HepG2 (cell line): Measurements from ENCODE around the gene ZDHHC7. TPM values are rescaled to one million over a fixed set of nuclear protein-coding genes. Genes with fewer than 3 reads are reported as not detected.
A peak's percentile ranks its signal among the peaks of the same experiment; 100 is the strongest.

Experiments
- ATM ChIP-seq: fragments of 450-650 bp; IDR thresholded peaks from 2 replicates; pipeline ENCODE4 v1.7.1; 2017; ENCODE audit warnings: mild to moderate bottlenecking, borderline replicate concordance
- CBX5 ChIP-seq: sonication (generic); formaldehyde crosslinking; IDR thresholded peaks from 2 replicates; pipeline ENCODE4 v1.4.0; 2020; ENCODE audit warnings: missing genetic modification reagents, borderline replicate concordance
- JUNB ChIP-seq: sonication (generic); formaldehyde crosslinking; IDR thresholded peaks from 2 replicates; pipeline ENCODE4 v1.8.0; 2022; ENCODE audit warnings: missing genetic modification reagents, mild to moderate bottlenecking, borderline replicate concordance
- MYNN ChIP-seq: sonication (generic); formaldehyde crosslinking; IDR thresholded peaks from 2 replicates; pipeline ENCODE4 v1.4.0; 2020; ENCODE audit warnings: mild to moderate bottlenecking, low read depth, missing genetic modification reagents
- NFE2L2 ChIP-seq: fragments of 150-350 bp; IDR thresholded peaks from 2 replicates; pipeline ENCODE4 v1.6.1; 2014; ENCODE audit warnings: low read length
- NFYB ChIP-seq: sonication (generic); formaldehyde crosslinking; IDR thresholded peaks from 2 replicates; pipeline ENCODE4 v1.4.0; 2020; ENCODE audit warnings: missing genetic modification reagents
- NONO ChIP-seq, 2 experiments: fragments of 450-650 bp in 1 of 2; sonication (generic) in 1 of 2; formaldehyde crosslinking in 1 of 2; IDR thresholded peaks in 1 of 2; conservative IDR thresholded peaks in 1 of 2; 2 replicates each; pipeline versions ENCODE4 v1.6.1 to v1.8.0; 2017 to 2022; ENCODE audit warnings: mild to moderate bottlenecking in 1 of 2, missing genetic modification reagents in 1 of 2, moderate library complexity in 1 of 2
- PHB2 ChIP-seq: fragments of 450-650 bp; IDR thresholded peaks from 2 replicates; pipeline ENCODE4 v1.6.1; 2018; ENCODE audit not compliant: partially characterized antibody
- RAD21 ChIP-seq: fragments of 450-650 bp; formaldehyde crosslinking; IDR thresholded peaks from 2 replicates; pipeline ENCODE4 v1.5.0; 2020; ENCODE audit warnings: mild to moderate bottlenecking
- RBM39 ChIP-seq: fragments of 200-400 bp; formaldehyde crosslinking; IDR thresholded peaks from one replicate; pipeline ENCODE4 v1.6.1; 2018; ENCODE audit warnings: antibody characterized with exemption, mild to moderate bottlenecking, low read depth, low read length; ENCODE audit not compliant: poor library complexity, severe bottlenecking
- SIX4 ChIP-seq: sonication (generic); formaldehyde crosslinking; IDR thresholded peaks from 2 replicates; pipeline ENCODE4 v1.4.0; 2020; ENCODE audit warnings: missing genetic modification reagents
- TGIF2 ChIP-seq: IDR thresholded peaks from 2 replicates; pipeline ENCODE4 v1.6.1; 2016; ENCODE audit warnings: control low read depth, missing compliant biosample characterization
- XRCC5 ChIP-seq: fragments of 200-400 bp; formaldehyde crosslinking; optimal IDR thresholded peaks from 2 replicates; pipeline ENCODE3; 2017; ENCODE audit warnings: mild to moderate bottlenecking, low read length
- ZBTB20 ChIP-seq: sonication (generic); formaldehyde crosslinking; IDR thresholded peaks from 2 replicates; pipeline ENCODE4 v1.8.1; 2023; ENCODE audit warnings: missing genetic modification reagents, low read depth, mild to moderate bottlenecking, borderline replicate concordance
- ZFX ChIP-seq: sonication (generic); formaldehyde crosslinking; IDR thresholded peaks from 2 replicates; pipeline ENCODE4 v1.4.0; 2020; ENCODE audit warnings: mild to moderate bottlenecking, low read depth, missing genetic modification reagents, moderate library complexity
- ZKSCAN8 ChIP-seq: IDR thresholded peaks from 2 replicates; pipeline ENCODE4 v1.6.1; 2016; ENCODE audit warnings: borderline replicate concordance, missing genetic modification reagents, missing compliant biosample characterization
- ZMYM3 ChIP-seq: sonication (generic); formaldehyde crosslinking; IDR thresholded peaks from 2 replicates; pipeline ENCODE4 v1.5.1; 2020; ENCODE audit warnings: mild to moderate bottlenecking, missing genetic modification reagents
- ZNF24 ChIP-seq: fragments of 450-650 bp; IDR thresholded peaks from 2 replicates; pipeline ENCODE4 v1.6.1; 2017; ENCODE audit warnings: antibody characterized with exemption, mild to moderate bottlenecking
- ZNF263 ChIP-seq: sonication (generic); formaldehyde crosslinking; IDR thresholded peaks from 2 replicates; pipeline ENCODE4 v1.4.0; 2020; ENCODE audit warnings: missing genetic modification reagents
- ZNF333 ChIP-seq: sonication (generic); formaldehyde crosslinking; IDR thresholded peaks from 2 replicates; pipeline ENCODE4 v1.4.0; 2020; ENCODE audit warnings: mild to moderate bottlenecking, missing genetic modification reagents, borderline replicate concordance
- ZNF34 ChIP-seq: sonication (generic); formaldehyde crosslinking; IDR thresholded peaks from 2 replicates; pipeline ENCODE4 v1.4.0; 2020; ENCODE audit warnings: mild to moderate bottlenecking, missing genetic modification reagents, borderline replicate concordance
- ZNF761 ChIP-seq: sonication (generic); formaldehyde crosslinking; conservative IDR thresholded peaks from 2 replicates; pipeline ENCODE4 v1.4.0; 2020; ENCODE audit warnings: mild to moderate bottlenecking, missing genetic modification reagents
- polyA plus RNA-seq, 8 experiments: library from polyadenylated mRNA; depleted of rRNA in 3 of 8; stranded (reverse) in 7 of 8; unstranded in 1 of 8; fragments of >200 nt; fragmentation: Illumina TruSeq in 4 of 8; extraction: Trizol in 4 of 8; gene quantifications; 2 replicates each; pipeline versions ENCODE4 v1.2.1 to v1.2.3, GENCODE V29; 2011 to 2016; ENCODE audit warnings: low read depth in 4 of 8, missing spikeins in 1 of 8, mixed read lengths in 1 of 8; ENCODE audit not compliant: insufficient read depth in 1 of 8
- total RNA-seq, 5 experiments: library from RNA; depleted of rRNA; stranded (reverse); fragments of >200 nt; fragmentation: Illumina TruSeq; extraction: Trizol; gene quantifications; 2 replicates each; pipeline ENCODE4 v1.2.3, GENCODE V29; 2016; ENCODE audit warnings: low read depth in 1 of 5
- TF ChIP-seq, protein P1 (sequence below): sonication (generic); formaldehyde crosslinking; IDR thresholded peaks from 2 replicates; pipeline ENCODE4 v1.4.0; 2020; ENCODE audit warnings: missing genetic modification reagents
- TF ChIP-seq, protein P2 (sequence below): sonication (generic); formaldehyde crosslinking; IDR thresholded peaks from 2 replicates; pipeline ENCODE4 v1.8.0; 2022; ENCODE audit warnings: mild to moderate bottlenecking, missing genetic modification reagents
- TF ChIP-seq, protein P3 (sequence below): sonication (generic); formaldehyde crosslinking; conservative IDR thresholded peaks from 2 replicates; pipeline ENCODE4 v1.4.0; 2020; ENCODE audit warnings: mild to moderate bottlenecking, missing genetic modification reagents, moderate library complexity

ZDHHC7 gene
- total and polyA plus RNA-seq, 2 of the 13 experiments (the other 11 are each of a cell fraction or from before 2014, with no cell fraction given), result 46.8 to 67.6 TPM

DNA sequence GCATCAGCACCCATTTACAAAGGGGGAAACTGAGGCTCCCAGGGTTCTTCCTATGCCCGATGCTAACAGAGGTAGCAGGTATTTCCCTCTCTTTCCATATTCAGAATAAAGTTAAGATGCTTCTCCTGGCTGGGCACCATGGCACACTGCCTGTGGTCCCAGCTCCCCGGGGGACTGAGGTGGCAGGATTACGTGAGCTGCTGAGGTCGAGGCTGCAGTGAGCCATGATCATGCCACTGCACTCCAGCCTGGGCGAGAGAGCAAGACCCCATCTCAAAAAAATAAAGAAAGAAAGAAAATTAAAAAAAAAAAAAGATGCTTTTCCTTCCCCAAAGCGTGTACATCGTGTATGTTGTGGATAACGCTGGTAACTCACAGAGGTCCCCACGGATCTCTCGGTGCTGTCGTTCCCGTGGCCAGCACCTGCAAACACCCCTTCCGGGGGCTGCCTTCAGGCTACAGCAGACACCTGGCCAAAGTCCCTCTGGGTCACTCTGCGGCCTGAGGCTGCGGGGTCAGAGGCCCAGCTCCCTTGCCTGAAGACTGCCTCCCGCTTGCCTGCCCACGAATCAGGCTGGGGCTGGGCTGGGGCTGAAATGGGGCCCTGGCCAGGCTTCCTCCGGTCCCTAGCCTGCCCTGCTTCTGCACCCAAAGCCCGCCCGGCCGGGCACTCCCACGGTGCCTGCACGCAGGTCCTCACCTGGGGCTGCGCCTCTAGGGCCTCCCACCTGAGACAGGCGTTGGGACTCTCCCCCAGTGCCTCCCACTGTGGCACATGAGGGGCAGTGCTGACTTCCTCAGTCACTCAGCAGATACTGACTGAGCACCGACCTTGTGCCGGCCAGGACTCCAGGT is 63.1 kb downstream of the ZDHHC7 start (continued):
- TF ChIP-seq MYNN (CRISPR knock-in tag) (no peak), RBM39 (peak; percentile 38), CBX5 (CRISPR knock-in tag) (no peak), XRCC5 (peak; percentile 51), RAD21 (CRISPR knock-in tag) (no peak), ZNF34 (CRISPR knock-in tag) (no peak), TGIF2 (CRISPR knock-in tag) (no peak), SIX4 (CRISPR knock-in tag) (no peak), ZBTB20 (CRISPR knock-in tag) (peak; percentile 30; the same call in 1 of the 2 replicates), NFYB (CRISPR knock-in tag) (no peak), ZFX (CRISPR knock-in tag) (peak; percentile 90), PHB2 (no peak), NONO (IDR thresholded peaks at IDR 0.05) (no peak), NONO (CRISPR knock-in tag; conservative IDR thresholded peaks at IDR 0.05) (peak; percentile 78), ZNF761 (0 out of 2 replicates have a peak, but pooled peaks have one; percentile 51), ZMYM3 (CRISPR knock-in tag) (peak; percentile 86), ZNF333 (CRISPR knock-in tag) (0 out of 2 replicates have a peak, but pooled peaks have one; percentile 70), ATM (no peak), NFE2L2 (no peak), ZNF263 (CRISPR knock-in tag) (no peak), ZKSCAN8 (CRISPR knock-in tag) (no peak), ZNF24 (no peak), JUNB (CRISPR knock-in tag) (no peak)
- TF ChIP-seq, protein P1, sequence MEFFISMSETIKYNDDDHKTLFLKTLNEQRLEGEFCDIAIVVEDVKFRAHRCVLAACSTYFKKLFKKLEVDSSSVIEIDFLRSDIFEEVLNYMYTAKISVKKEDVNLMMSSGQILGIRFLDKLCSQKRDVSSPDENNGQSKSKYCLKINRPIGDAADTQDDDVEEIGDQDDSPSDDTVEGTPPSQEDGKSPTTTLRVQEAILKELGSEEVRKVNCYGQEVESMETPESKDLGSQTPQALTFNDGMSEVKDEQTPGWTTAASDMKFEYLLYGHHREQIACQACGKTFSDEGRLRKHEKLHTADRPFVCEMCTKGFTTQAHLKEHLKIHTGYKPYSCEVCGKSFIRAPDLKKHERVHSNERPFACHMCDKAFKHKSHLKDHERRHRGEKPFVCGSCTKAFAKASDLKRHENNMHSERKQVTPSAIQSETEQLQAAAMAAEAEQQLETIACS (CRISPR knock-in tag), result no peak
- TF ChIP-seq, protein P2, sequence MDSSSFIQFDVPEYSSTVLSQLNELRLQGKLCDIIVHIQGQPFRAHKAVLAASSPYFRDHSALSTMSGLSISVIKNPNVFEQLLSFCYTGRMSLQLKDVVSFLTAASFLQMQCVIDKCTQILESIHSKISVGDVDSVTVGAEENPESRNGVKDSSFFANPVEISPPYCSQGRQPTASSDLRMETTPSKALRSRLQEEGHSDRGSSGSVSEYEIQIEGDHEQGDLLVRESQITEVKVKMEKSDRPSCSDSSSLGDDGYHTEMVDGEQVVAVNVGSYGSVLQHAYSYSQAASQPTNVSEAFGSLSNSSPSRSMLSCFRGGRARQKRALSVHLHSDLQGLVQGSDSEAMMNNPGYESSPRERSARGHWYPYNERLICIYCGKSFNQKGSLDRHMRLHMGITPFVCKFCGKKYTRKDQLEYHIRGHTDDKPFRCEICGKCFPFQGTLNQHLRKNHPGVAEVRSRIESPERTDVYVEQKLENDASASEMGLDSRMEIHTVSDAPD, result no peak; the same call in 1 of the 2 replicates
- TF ChIP-seq, protein P3, sequence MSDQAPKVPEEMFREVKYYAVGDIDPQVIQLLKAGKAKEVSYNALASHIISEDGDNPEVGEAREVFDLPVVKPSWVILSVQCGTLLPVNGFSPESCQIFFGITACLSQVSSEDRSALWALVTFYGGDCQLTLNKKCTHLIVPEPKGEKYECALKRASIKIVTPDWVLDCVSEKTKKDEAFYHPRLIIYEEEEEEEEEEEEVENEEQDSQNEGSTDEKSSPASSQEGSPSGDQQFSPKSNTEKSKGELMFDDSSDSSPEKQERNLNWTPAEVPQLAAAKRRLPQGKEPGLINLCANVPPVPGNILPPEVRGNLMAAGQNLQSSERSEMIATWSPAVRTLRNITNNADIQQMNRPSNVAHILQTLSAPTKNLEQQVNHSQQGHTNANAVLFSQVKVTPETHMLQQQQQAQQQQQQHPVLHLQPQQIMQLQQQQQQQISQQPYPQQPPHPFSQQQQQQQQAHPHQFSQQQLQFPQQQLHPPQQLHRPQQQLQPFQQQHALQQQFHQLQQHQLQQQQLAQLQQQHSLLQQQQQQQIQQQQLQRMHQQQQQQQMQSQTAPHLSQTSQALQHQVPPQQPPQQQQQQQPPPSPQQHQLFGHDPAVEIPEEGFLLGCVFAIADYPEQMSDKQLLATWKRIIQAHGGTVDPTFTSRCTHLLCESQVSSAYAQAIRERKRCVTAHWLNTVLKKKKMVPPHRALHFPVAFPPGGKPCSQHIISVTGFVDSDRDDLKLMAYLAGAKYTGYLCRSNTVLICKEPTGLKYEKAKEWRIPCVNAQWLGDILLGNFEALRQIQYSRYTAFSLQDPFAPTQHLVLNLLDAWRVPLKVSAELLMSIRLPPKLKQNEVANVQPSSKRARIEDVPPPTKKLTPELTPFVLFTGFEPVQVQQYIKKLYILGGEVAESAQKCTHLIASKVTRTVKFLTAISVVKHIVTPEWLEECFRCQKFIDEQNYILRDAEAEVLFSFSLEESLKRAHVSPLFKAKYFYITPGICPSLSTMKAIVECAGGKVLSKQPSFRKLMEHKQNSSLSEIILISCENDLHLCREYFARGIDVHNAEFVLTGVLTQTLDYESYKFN (CRISPR knock-in tag), result peak; percentile 95
